ENCODE results near the gene THOC6. TPM values are rescaled to one million over a fixed set of nuclear protein-coding genes. Genes with fewer than 3 reads are reported as not detected.

THOC6 gene
- total and polyA plus RNA-seq, 9 of the 15 experiments (the other 6 are each of a cell fraction or from before 2014, with no cell fraction given), result 2.5 to 65.4 (median 42.3) TPM

DNA sequence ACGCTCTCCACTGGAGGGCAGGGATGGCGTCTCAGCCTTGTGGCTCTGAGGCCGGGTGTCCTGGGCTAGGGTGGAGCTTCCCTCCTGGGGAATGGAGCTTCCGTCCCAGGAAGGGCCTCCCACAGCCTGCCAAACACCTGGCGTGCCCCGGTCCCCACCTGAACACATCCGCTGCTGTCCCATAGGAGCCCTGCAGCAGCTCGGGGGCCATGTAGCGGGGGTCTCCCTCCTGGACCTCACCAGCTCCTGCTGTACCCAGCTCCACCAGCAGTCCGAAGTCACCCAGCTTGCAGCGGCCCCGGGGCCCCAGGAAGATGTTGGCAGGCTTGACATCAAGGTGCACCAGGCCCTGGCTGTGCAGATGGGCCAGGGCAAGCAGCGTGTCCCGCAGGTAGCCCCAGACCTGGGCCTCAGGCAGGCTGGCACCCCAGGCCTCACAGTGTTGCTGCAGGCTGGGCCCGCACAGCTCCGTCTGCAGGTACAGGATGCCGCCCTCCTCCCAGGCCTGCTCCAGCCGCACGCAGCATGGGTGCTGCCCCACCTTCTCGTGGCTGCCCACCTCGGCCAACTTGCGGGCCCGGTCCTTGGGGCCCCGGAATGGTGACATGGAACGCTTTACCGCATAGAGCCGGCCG, 48.6 kb upstream of the THOC6 start (continued):
- TF ChIP-seq, protein P1, sequence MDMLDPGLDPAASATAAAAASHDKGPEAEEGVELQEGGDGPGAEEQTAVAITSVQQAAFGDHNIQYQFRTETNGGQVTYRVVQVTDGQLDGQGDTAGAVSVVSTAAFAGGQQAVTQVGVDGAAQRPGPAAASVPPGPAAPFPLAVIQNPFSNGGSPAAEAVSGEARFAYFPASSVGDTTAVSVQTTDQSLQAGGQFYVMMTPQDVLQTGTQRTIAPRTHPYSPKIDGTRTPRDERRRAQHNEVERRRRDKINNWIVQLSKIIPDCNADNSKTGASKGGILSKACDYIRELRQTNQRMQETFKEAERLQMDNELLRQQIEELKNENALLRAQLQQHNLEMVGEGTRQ (CRISPR knock-in tag; IDR thresholded peaks at IDR 0.05), result no peak
- TF ChIP-seq PML (IDR thresholded peaks at IDR 0.05; ENCODE audit: low read length) (no peak), ZNF121 (CRISPR knock-in tag; conservative IDR thresholded peaks at IDR 0.05) (no peak), KAT2B (IDR thresholded peaks at IDR 0.05; ENCODE audit: low read depth, low read length) (no peak), MYBL2 (IDR thresholded peaks at IDR 0.05; ENCODE audit: low read depth) (no peak), MYBL2 (CRISPR knock-in tag; IDR thresholded peaks at IDR 0.05; ENCODE audit: borderline replicate concordance) (no peak), FOXM1 (IDR thresholded peaks at IDR 0.05; ENCODE audit: low read depth) (no peak), FOXM1 (CRISPR knock-in tag; IDR thresholded peaks at IDR 0.05; ENCODE audit: low read depth) (peak; percentile 67; the same call in 1 of the 2 replicates), ZNF408 (CRISPR knock-in tag; IDR thresholded peaks at IDR 0.05; ENCODE audit: low read depth) (no peak), ZNF217 (CRISPR knock-in tag; IDR thresholded peaks at IDR 0.05) (no peak), POLR2G (IDR thresholded peaks at IDR 0.05; ENCODE audit: low read depth, low read length) (peak; percentile 72), ZNF316 (IDR thresholded peaks at IDR 0.05) (no peak), NONO (IDR thresholded peaks at IDR 0.05; ENCODE audit: low read depth in 2 of 2, low read length in 1 of 2) (no peak), ZNF12 (CRISPR knock-in tag; IDR thresholded peaks at IDR 0.05) (no peak)
- TF ChIP-seq, protein P2, sequence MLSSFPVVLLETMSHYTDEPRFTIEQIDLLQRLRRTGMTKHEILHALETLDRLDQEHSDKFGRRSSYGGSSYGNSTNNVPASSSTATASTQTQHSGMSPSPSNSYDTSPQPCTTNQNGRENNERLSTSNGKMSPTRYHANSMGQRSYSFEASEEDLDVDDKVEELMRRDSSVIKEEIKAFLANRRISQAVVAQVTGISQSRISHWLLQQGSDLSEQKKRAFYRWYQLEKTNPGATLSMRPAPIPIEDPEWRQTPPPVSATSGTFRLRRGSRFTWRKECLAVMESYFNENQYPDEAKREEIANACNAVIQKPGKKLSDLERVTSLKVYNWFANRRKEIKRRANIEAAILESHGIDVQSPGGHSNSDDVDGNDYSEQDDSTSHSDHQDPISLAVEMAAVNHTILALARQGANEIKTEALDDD (IDR thresholded peaks at IDR 0.05), result no peak
- TF ChIP-seq, protein P3, sequence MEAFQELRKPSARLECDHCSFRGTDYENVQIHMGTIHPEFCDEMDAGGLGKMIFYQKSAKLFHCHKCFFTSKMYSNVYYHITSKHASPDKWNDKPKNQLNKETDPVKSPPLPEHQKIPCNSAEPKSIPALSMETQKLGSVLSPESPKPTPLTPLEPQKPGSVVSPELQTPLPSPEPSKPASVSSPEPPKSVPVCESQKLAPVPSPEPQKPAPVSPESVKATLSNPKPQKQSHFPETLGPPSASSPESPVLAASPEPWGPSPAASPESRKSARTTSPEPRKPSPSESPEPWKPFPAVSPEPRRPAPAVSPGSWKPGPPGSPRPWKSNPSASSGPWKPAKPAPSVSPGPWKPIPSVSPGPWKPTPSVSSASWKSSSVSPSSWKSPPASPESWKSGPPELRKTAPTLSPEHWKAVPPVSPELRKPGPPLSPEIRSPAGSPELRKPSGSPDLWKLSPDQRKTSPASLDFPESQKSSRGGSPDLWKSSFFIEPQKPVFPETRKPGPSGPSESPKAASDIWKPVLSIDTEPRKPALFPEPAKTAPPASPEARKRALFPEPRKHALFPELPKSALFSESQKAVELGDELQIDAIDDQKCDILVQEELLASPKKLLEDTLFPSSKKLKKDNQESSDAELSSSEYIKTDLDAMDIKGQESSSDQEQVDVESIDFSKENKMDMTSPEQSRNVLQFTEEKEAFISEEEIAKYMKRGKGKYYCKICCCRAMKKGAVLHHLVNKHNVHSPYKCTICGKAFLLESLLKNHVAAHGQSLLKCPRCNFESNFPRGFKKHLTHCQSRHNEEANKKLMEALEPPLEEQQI (IDR thresholded peaks at IDR 0.05), result no peak

All from K562 (cell line).